Measurements from ENCODE around the gene PDGFD. TPM values are rescaled to one million over a fixed set of nuclear protein-coding genes. Genes with fewer than 3 reads are reported as not detected.
"Not testable (repeated sequence)": the region's sequence is repeated elsewhere in the genome, so short reads cannot be mapped to it uniquely, and the experiment has no call there.

The PDGFD gene
- polyA plus RNA-seq, 1 donor = 18.1 TPM

GRCh38 chr11:104060004-104060794, 103.7 kb downstream of the PDGFD start:
- Histone ChIP-seq H3K27ac (ENCODE audit: low read length) (no peak overlapping the region), H3K4me3 (ENCODE audit: low read length) (no peak overlapping the region), H3K27me3 (ENCODE audit: control insufficient read depth, insufficient read depth, low read length) (no peaks in the 10 kb centered on the region), H3K36me3 (ENCODE audit: control insufficient read depth, insufficient read depth, low read length) (no peaks in the 10 kb centered on the region), H3K4me1 (ENCODE audit: control insufficient read depth, insufficient read depth, low read length) (no peaks in the 10 kb centered on the region), H3K9me3 (ENCODE audit: control insufficient read depth, low read depth, low read length) (no peaks in the 10 kb centered on the region)
- 100% methylated on average over 2 of the region's 3 CpGs for WGBS (ENCODE audit: insufficient coverage, low lambda C conversion rate)
- DNase-seq = no peak

DNA sequence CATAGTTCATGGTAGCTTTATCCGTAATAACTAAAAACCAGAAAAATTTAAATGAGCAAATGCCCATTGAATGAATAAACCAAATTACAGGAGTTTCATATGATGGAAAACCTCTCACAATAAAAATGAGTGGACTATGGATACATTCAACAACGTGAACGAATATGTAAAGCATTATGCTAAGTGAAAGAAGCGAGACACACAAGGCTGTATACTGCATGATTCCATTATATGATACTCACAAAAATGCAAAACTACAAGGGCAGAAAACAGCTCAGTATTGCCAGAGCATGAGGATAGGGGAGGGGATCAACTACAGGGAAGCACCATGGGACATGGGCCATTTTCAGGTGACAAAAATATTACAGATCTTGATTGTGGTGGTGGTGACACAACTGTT, 105.3 kb downstream of the PDGFD start:
- Histone ChIP-seq H3K36me3 (ENCODE audit: control insufficient read depth, insufficient read depth, low read length) (no peaks in the 10 kb centered on the region), H3K27ac (ENCODE audit: low read length) (no peak overlapping the region), H3K4me3 (ENCODE audit: low read length) (no peak overlapping the region), H3K4me1 (ENCODE audit: control insufficient read depth, insufficient read depth, low read length) (no peaks in the 10 kb centered on the region), H3K9me3 (ENCODE audit: control insufficient read depth, low read depth, low read length) (no peaks in the 10 kb centered on the region), H3K27me3 (ENCODE audit: control insufficient read depth, insufficient read depth, low read length) (no peaks in the 10 kb centered on the region)
- 100% methylated on average over 1 of the region's 4 CpGs for WGBS (ENCODE audit: insufficient coverage, low lambda C conversion rate)
- DNase-seq = no peak

DNA sequence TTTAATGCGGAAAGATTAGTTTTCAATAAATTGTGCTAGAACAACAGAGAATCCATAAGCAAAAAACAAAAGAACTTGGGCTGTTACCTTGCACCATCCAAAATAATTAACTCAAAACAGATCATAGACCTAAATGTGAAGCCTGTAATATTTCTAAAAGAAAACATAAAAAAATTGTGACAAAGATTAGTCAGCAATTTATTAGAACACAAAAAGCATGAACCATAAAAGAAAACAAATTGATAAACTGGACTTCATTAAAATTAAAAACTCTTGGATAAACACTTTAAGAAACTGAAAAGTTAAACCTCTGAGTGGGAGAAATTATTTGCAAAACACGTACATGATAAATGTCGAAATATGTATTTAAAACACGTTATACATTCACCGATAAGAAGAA, 106.0 kb downstream of the PDGFD start:
- 91% methylated on average over 5 of the region's 5 CpGs for whole genome bisulfite sequencing (ENCODE audit: insufficient coverage, low lambda C conversion rate)
- no peaks in the 10 kb centered on the region for H3K27me3 ChIP-seq (ENCODE audit: control insufficient read depth, insufficient read depth, low read length)
- no peaks in the 10 kb centered on the region for H3K9me3 ChIP-seq (ENCODE audit: control insufficient read depth, low read depth, low read length)
- H3K4me3 ChIP-seq (ENCODE audit: low read length) = no peak overlapping the region
- no peaks in the 10 kb centered on the region for H3K4me1 ChIP-seq (ENCODE audit: control insufficient read depth, insufficient read depth, low read length)
- no peak for DNase-seq
- H3K36me3 ChIP-seq (ENCODE audit: control insufficient read depth, insufficient read depth, low read length) = no peaks in the 10 kb centered on the region
- H3K27ac ChIP-seq (ENCODE audit: low read length) = no peak overlapping the region

DNA sequence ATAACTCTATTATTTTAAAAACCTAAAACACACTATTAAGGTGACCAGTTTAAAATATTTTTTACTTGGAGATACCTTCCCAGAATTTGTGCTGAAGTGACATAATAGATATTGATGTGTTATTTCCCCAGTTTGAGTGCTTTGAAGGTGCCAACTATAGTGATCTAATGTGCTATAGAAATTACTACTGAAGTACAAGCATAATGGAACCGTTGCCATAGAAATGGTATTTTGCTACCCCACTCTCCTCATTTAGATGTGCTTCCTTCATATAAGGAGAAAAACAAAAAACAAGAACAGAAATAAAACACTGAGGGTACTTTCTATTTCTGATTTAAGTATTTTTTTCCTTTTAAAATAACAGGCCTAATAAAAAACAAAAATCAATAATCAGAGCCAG, 108.4 kb downstream of the PDGFD start:
- Histone ChIP-seq H3K27ac (ENCODE audit: low read length) (no peak overlapping the region), H3K9me3 (ENCODE audit: control insufficient read depth, low read depth, low read length) (no peaks in the 10 kb centered on the region), H3K36me3 (ENCODE audit: control insufficient read depth, insufficient read depth, low read length) (no peaks in the 10 kb centered on the region), H3K4me1 (ENCODE audit: control insufficient read depth, insufficient read depth, low read length) (no peaks in the 10 kb centered on the region), H3K27me3 (ENCODE audit: control insufficient read depth, insufficient read depth, low read length) (no peaks in the 10 kb centered on the region), H3K4me3 (ENCODE audit: low read length) (no peak overlapping the region)
- 100% methylated on average over 1 of the region's 1 CpG for WGBS (ENCODE audit: insufficient coverage, low lambda C conversion rate)
- no peak for DNase-seq

DNA sequence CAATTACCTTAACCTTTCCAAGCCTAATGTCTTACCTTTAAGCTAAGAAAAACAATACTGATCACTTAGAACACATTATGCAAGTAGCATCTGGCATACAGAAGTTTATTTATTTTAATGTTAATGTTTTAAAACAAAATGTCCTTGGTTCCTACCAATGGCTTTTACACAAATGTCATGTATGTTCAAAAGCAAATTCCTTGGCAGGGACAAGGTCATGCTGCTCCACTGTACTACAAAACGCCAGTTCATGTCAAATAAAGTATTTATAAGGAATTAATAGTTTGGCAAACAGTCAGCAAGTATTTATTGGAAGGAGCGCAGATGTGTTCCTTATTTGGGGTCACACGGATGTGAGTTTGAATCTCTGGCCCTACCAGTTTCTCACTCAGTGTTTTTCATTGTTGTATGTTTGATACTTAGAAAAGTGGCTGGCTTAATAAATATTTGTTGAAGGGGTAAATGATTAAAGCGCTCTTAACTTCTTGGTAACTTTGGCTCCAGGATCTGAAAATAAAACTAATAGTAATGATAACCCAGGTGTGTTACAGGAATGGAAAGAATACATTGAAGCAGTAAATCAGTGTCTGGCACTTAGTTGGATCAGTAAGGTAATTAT, 108.9 kb downstream of the PDGFD start:
- DNase-seq = no peak
- Histone ChIP-seq H3K27ac (ENCODE audit: low read length) (no peak overlapping the region), H3K36me3 (ENCODE audit: control insufficient read depth, insufficient read depth, low read length) (no peaks in the 10 kb centered on the region), H3K27me3 (ENCODE audit: control insufficient read depth, insufficient read depth, low read length) (no peaks in the 10 kb centered on the region), H3K9me3 (ENCODE audit: control insufficient read depth, low read depth, low read length) (no peaks in the 10 kb centered on the region), H3K4me1 (ENCODE audit: control insufficient read depth, insufficient read depth, low read length) (no peaks in the 10 kb centered on the region), H3K4me3 (ENCODE audit: low read length) (no peak overlapping the region)
- 86% methylated on average over 1 of the region's 4 CpGs for WGBS (ENCODE audit: insufficient coverage, low lambda C conversion rate)

DNA sequence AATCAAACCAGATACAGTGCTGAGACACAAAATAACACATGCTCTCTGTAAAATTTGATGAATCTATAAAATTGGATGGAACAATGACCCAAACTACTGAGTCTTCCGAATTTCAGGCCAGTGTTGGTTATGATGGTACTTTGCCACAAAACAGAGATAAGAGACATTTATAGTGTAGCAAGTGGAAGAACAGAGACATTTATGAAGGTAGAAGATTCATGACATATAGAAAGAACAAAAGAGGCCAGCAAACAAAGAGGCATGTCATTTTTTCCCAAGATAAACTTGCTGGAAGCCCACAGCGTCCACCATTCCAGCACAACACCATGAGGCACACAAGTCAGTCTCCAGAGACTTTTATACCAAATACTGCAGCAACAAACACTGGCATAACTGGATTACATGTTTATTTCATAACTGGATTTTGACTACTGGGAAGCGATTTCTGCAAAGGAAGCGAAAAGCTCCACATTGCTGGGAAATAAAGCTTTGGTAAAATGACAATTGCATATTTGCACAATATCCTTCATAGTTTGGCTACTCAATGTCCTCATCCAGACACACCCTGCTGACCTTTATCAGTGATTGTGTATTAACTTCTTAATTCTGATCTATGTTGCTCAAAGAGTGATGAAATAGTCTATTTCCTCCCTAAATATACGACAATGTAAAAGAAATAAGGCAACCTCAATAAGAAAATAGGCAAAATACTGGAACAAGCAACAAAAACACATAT, 110.0 kb downstream of the PDGFD start:
- Histone ChIP-seq H3K27ac (ENCODE audit: low read length) (no peak overlapping the region), H3K4me3 (ENCODE audit: low read length) (no peak overlapping the region), H3K36me3 (ENCODE audit: control insufficient read depth, insufficient read depth, low read length) (no peaks in the 10 kb centered on the region), H3K4me1 (ENCODE audit: control insufficient read depth, insufficient read depth, low read length) (no peaks in the 10 kb centered on the region), H3K27me3 (ENCODE audit: control insufficient read depth, insufficient read depth, low read length) (no peaks in the 10 kb centered on the region), H3K9me3 (ENCODE audit: control insufficient read depth, low read depth, low read length) (no peaks in the 10 kb centered on the region)
- WGBS (ENCODE audit: insufficient coverage, low lambda C conversion rate) = 100% methylated on average over 1 of the region's 5 CpGs
- DNase-seq = no peak

DNA sequence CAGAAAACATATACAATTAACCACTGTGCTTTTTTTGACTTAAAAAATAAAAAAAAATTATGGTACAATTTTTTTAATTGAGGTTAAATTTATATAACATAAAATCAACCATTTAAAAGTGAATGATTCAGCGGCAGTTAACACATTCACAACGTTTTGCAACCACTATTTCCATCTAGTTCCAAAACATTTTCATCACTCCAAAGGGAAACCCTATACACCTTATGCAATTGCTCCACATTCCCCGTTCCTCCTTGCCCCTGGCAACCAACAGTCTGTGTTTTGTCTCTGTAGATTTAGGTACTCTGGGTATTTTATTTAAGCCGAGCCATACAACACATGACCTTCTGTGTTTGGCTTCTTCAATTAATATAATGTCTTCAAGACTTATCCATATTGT, 112.2 kb downstream of the PDGFD start:
- Histone ChIP-seq H3K4me3 (ENCODE audit: low read length) (no peak overlapping the region), H3K36me3 (ENCODE audit: control insufficient read depth, insufficient read depth, low read length) (no peaks in the 10 kb centered on the region), H3K9me3 (ENCODE audit: control insufficient read depth, low read depth, low read length) (no peaks in the 10 kb centered on the region), H3K4me1 (ENCODE audit: control insufficient read depth, insufficient read depth, low read length) (no peaks in the 10 kb centered on the region), H3K27ac (ENCODE audit: low read length) (no peak overlapping the region), H3K27me3 (ENCODE audit: control insufficient read depth, insufficient read depth, low read length) (no peaks in the 10 kb centered on the region)
- WGBS (ENCODE audit: insufficient coverage, low lambda C conversion rate) = no CpG with 5 or more reads among the region's 4 CpGs
- no peak for DNase-seq

DNA sequence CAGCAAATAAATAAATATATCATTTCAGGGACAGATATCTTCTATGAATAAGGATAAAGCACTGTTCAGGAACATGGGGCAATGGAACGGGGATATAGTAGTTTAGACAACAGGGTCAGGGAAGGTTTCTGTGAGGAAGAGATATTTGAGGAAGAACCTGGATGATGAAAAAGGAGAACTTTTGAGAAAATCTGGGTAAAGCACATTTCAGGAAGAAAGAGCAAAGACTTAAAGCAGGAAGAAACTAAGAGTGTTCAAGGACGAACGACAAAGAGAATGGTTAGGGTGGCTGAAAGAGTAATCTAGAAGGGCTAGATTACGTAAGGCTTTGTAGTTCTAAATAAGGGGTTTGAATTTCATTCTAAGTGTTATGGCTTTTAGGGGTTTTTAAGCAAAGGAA, 114.8 kb downstream of the PDGFD start:
- H3K27ac ChIP-seq (ENCODE audit: low read length) = no peak overlapping the region
- no peaks in the 10 kb centered on the region for H3K9me3 ChIP-seq (ENCODE audit: control insufficient read depth, low read depth, low read length)
- no peaks in the 10 kb centered on the region for H3K36me3 ChIP-seq (ENCODE audit: control insufficient read depth, insufficient read depth, low read length)
- no peaks in the 10 kb centered on the region for H3K27me3 ChIP-seq (ENCODE audit: control insufficient read depth, insufficient read depth, low read length)
- no peak overlapping the region for H3K4me3 ChIP-seq (ENCODE audit: low read length)
- WGBS (ENCODE audit: insufficient coverage, low lambda C conversion rate) = 100% methylated on average over 3 of the region's 4 CpGs
- DNase-seq = no peak
- H3K4me1 ChIP-seq (ENCODE audit: control insufficient read depth, insufficient read depth, low read length) = no peaks in the 10 kb centered on the region

DNA sequence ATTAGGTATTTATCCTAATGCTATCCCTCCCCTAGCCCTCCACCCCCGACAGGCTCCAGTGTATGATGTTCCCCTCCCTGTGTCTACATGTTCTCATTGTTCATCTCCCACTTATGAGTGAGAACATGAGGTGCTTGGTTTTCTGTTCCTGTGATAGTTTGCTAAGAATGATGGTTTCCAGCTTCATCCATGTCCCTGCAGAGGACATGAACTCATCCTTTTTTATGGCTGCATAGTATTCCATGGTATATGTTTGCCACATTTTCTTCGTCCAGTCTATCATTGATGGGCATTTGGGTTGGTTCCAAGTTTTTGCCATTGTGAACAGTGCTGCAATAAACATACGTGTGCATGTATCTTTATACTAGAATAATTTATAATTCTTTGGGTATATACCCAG, 117.1 kb downstream of the PDGFD start:
- H3K9me3 ChIP-seq (ENCODE audit: control insufficient read depth, low read depth, low read length); H3K27ac ChIP-seq (ENCODE audit: low read length); H3K4me3 ChIP-seq (ENCODE audit: low read length); H3K27me3 ChIP-seq (ENCODE audit: control insufficient read depth, insufficient read depth, low read length); H3K4me1 ChIP-seq (ENCODE audit: control insufficient read depth, insufficient read depth, low read length); H3K36me3 ChIP-seq (ENCODE audit: control insufficient read depth, insufficient read depth, low read length); DNase-seq: not testable (repeated sequence)
- no CpG with 5 or more reads among the region's 3 CpGs for WGBS (ENCODE audit: insufficient coverage, low lambda C conversion rate)

DNA sequence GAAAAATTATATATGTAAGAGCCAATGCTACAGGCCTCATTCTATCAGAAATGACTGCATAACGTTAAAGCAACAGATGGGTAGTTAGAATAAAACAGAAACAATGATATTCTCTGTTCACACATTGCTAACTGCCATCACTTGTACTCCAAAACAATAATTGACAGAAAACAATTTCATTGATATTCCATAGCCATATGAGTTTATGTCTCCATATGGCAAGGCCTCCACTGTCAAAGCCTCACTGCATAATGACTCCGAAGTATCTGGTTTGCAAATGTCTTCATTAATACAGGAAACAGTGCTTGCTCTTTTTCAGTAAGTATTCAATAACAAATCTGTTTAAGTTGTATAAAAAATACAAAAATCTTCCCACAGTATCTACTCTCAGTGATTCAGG, 117.6 kb downstream of the PDGFD start:
- H3K36me3 ChIP-seq (ENCODE audit: control insufficient read depth, insufficient read depth, low read length) = no peaks in the 10 kb centered on the region
- WGBS (ENCODE audit: insufficient coverage, low lambda C conversion rate) = 100% methylated on average over 1 of the region's 2 CpGs
- H3K4me3 ChIP-seq (ENCODE audit: low read length) = no peak overlapping the region
- no peak overlapping the region for H3K27ac ChIP-seq (ENCODE audit: low read length)
- DNase-seq = no peak
- H3K4me1 ChIP-seq (ENCODE audit: control insufficient read depth, insufficient read depth, low read length) = peaks cover 4% of the 10 kb centered on the region
- H3K9me3 ChIP-seq (ENCODE audit: control insufficient read depth, low read depth, low read length) = no peaks in the 10 kb centered on the region
- no peaks in the 10 kb centered on the region for H3K27me3 ChIP-seq (ENCODE audit: control insufficient read depth, insufficient read depth, low read length)

All from large intestine (tissue), 3 donors.